IPS-18a (cell line): ENCODE measurements around the gene TMIGD1.

Experiments
- H3K27ac ChIP-seq: one replicate; pipeline ENCODE4 v1.5.1; 2013; ENCODE audit warnings: low read length
- H3K27me3 ChIP-seq: one replicate; pipeline ENCODE4 v1.6.1; 2013; ENCODE audit warnings: mild to moderate bottlenecking, low read length; ENCODE audit not compliant: control insufficient read depth, insufficient read depth
- H3K36me3 ChIP-seq: one replicate; pipeline ENCODE4 v1.6.1; 2013; ENCODE audit warnings: low read depth, low read length; ENCODE audit not compliant: control insufficient read depth
- H3K4me1 ChIP-seq: one replicate; pipeline ENCODE4 v1.6.1; 2013; ENCODE audit warnings: low read depth, low read length; ENCODE audit not compliant: control insufficient read depth
- H3K4me3 ChIP-seq: one replicate; pipeline ENCODE4 v1.5.1; 2013; ENCODE audit warnings: low read length
- H3K9ac ChIP-seq: one replicate; pipeline ENCODE4 v1.6.1; 2013; ENCODE audit warnings: mild to moderate bottlenecking, low read length, moderate library complexity
- H3K9me3 ChIP-seq: one replicate; pipeline ENCODE4 v1.6.1; 2013; ENCODE audit warnings: low read depth, low read length; ENCODE audit not compliant: control insufficient read depth

TMIGD1 gene

DNA sequence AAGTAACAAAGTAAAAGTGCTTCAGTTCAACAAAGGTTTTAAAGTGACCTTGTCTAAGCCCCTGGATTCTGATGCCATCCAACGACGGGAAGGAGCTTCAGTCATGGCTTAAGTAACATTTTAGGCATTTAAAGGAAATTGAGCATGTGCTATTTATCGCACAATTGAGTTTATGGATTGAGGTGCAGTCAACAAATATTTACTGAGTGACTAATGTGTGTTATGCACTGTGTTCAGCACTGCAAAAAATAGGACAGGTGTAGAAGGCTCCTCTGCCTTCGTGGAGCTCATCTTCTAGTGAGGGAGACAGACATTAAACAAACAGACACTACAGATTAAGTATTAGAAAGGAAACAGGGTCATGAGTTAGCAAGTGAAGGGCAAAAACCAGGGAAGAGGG is 12.5 kb downstream of the TMIGD1 start:
- H3K4me3 ChIP-seq: no peak overlapping the region
- no peaks in the 10 kb centered on the region for H3K9me3 ChIP-seq
- H3K27ac ChIP-seq: no peak overlapping the region
- H3K4me1 ChIP-seq: no peaks in the 10 kb centered on the region
- no peaks in the 10 kb centered on the region for H3K27me3 ChIP-seq
- H3K9ac ChIP-seq: no peak overlapping the region
- H3K36me3 ChIP-seq: no peaks in the 10 kb centered on the region

DNA sequence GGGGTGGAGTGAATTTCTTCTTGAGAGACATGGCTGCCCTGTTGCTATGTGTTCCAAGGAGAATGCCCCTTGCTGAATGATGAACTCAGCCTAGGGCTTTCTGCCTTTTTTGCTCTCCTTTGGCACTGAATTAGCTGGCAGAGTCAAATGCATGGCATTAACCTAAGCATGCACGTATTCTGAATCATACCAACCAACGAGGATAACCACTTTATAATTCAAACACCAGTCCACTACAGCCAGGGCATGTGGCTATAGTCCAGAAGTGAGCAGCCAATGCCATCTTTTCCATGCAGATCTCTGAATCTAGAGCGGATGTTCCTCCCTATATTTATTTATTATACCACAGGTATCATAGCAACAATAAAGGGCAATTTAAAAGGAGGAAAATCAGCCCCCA is 15.7 kb downstream of the TMIGD1 start:
- Histone ChIP-seq H3K27me3 (no peaks in the 10 kb centered on the region), H3K36me3 (no peaks in the 10 kb centered on the region), H3K9ac (no peak overlapping the region), H3K4me1 (no peaks in the 10 kb centered on the region), H3K4me3 (no peak overlapping the region), H3K27ac (no peak overlapping the region), H3K9me3 (no peaks in the 10 kb centered on the region)

DNA sequence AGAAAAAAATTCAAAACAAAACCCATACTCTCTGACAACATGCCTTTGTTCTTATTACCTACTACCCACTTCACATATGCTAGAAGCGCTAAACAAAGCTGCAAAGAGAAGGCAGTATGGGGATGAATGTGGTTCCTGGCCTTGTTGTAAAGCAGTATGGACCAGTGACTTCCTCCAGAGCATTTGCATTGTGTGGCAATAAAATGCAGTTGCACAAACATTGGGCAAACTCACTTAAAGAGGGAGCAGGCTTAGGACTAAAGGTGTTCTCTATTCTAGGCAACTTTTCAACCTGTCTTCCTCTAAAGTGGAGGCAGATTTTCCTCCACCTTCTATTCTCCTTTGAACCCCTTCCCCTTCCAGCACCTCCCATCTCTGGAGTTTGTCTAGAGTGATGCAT is 17.1 kb downstream of the TMIGD1 start:
- Histone ChIP-seq H3K27ac (no peak overlapping the region), H3K36me3 (no peaks in the 10 kb centered on the region), H3K4me3 (no peak overlapping the region), H3K9ac (no peak overlapping the region), H3K4me1 (no peaks in the 10 kb centered on the region), H3K27me3 (no peaks in the 10 kb centered on the region), H3K9me3 (no peaks in the 10 kb centered on the region)

DNA sequence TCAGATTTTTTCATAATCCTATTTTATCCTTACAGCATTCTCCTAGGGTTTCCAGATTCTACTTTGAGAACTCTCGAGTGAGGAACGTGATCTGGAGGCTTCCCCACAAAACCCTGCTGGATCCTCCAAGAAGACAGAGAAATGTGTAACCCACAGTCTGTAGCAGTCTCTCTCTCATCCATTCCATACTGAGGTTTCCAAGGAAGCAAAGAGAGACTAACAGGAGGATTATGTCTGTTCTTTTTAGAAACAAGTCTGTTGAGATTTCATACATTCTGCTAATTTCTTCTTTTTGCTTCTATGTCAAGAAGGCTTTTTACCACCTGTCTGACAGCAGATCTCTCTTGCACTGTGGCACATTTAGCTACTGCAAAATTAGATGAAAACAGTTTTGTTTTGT is 18.8 kb downstream of the TMIGD1 start:
- H3K27me3 ChIP-seq: no peaks in the 10 kb centered on the region
- no peaks in the 10 kb centered on the region for H3K9me3 ChIP-seq
- no peak overlapping the region for H3K27ac ChIP-seq
- H3K4me1 ChIP-seq: no peaks in the 10 kb centered on the region
- H3K9ac ChIP-seq: no peak overlapping the region
- no peaks in the 10 kb centered on the region for H3K36me3 ChIP-seq
- H3K4me3 ChIP-seq: no peak overlapping the region

DNA sequence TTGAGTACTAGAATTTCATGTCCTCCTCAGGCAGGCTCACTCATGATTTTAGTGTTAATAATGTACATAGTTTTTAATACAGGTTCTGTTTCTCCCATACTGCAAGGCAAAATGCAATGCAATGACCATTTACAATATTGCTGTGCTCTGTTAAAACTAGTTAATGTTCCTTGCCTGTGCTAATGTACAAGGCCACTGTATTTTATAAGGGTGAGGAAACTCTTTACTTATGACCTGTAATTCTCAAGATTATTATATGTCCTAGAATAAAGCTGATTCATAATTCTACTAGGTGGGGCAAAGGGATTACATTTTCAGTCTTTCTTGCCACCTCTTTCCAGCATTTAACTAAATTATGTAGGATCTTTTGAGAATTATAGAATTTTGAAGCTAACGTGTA is 19.4 kb downstream of the TMIGD1 start:
- Histone ChIP-seq H3K27ac (no peak overlapping the region), H3K4me3 (no peak overlapping the region)

DNA sequence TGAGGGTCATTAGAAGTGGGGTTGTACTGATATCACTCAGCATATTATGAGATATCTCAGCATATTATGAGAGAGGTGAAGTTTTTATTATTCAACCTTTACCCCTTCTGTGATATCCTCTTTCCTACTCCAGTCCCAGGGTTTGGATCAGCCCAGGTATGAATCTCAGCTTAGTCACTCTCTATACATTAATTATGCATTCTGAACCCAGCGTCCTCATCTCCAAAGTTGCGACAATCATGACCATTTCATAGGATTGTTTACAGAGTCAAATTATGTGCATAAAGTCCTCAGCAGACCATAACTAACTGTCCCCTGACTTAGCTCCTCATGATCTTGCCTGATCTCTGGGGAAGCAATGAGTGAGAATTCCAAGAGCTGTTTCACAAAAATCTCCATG is 21.6 kb downstream of the TMIGD1 start:
- H3K36me3 ChIP-seq: no peaks in the 10 kb centered on the region
- no peak overlapping the region for H3K4me3 ChIP-seq
- H3K4me1 ChIP-seq: no peaks in the 10 kb centered on the region
- no peak overlapping the region for H3K9ac ChIP-seq
- no peaks in the 10 kb centered on the region for H3K27me3 ChIP-seq
- H3K27ac ChIP-seq: no peak overlapping the region
- H3K9me3 ChIP-seq: no peaks in the 10 kb centered on the region

More for the DNA sequence above, 19.4 kb downstream of the TMIGD1 start:
- no peaks in the 10 kb centered on the region for H3K9me3 ChIP-seq
- H3K4me1 ChIP-seq: no peaks in the 10 kb centered on the region
- no peak overlapping the region for H3K9ac ChIP-seq
- H3K36me3 ChIP-seq: no peaks in the 10 kb centered on the region
- no peaks in the 10 kb centered on the region for H3K27me3 ChIP-seq

DNA sequence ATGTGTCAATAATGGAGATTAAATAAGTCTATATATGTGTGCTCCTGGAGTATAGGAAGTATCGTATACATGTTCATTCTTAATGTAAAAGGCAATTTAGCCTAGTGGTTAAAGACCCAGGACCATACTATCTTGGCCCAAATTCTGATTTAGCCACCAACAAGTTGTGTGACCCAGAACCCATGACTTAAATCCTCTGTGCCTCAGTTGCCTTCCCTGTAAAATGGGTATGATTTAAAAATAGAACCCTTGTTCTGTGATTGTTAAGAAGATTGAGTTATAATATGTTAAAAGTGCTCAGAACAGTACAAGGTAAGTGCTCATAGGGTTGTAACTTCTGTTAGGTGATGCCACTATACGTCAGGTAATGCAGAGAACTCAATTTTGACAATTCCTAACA is 23.3 kb downstream of the TMIGD1 start:
- H3K9ac ChIP-seq: no peak overlapping the region
- H3K27me3 ChIP-seq: no peaks in the 10 kb centered on the region
- H3K4me3 ChIP-seq: no peak overlapping the region
- no peaks in the 10 kb centered on the region for H3K4me1 ChIP-seq
- no peak overlapping the region for H3K27ac ChIP-seq
- no peaks in the 10 kb centered on the region for H3K9me3 ChIP-seq
- no peaks in the 10 kb centered on the region for H3K36me3 ChIP-seq

DNA sequence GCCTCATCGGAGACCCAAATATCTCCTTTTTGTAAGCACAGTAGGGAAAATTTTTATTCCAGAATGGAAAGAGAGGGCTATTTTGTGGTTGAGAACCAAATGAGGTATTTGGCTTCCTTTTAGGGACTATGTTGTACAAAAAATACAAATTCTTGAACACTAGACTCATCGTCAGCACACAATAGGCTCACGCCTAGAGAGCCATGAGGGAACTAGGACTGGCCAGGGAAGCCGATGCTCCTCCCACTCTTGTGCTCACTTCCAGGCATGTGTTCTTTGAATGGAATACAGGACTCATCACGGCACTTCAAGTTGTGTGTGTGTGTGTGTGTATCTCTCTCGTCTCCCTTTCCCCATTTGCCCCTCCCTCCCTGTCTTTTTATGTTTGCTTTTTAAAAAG is 24.3 kb downstream of the TMIGD1 start:
- no peaks in the 10 kb centered on the region for H3K36me3 ChIP-seq
- H3K9ac ChIP-seq: no peak overlapping the region
- no peaks in the 10 kb centered on the region for H3K9me3 ChIP-seq
- no peak overlapping the region for H3K4me3 ChIP-seq
- H3K27ac ChIP-seq: no peak overlapping the region
- no peaks in the 10 kb centered on the region for H3K4me1 ChIP-seq
- H3K27me3 ChIP-seq: no peaks in the 10 kb centered on the region

DNA sequence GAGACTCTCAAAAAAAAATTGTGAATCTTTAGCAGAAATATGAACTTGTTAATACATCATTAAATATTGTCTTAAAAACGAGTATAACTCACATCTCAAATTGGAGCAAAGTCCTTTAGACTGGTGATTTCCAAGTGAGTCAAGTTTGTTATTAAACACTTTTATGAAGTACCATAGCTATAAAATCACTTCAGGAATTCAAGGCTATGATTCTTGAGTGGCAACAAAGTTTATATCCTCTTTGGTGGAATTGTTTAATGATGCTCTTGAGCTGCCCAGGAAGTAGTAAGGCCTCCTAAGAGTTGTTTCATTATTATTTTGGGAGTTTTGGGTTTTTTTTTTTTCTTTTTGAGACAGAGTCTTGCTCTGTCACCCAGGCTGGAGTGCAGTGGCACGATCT is 25.5 kb downstream of the TMIGD1 start:
- H3K4me1 ChIP-seq: no peaks in the 10 kb centered on the region
- H3K27ac ChIP-seq: no peak overlapping the region
- H3K27me3 ChIP-seq: no peaks in the 10 kb centered on the region
- H3K9ac ChIP-seq: no peak overlapping the region
- H3K4me3 ChIP-seq: no peak overlapping the region
- H3K36me3 ChIP-seq: no peaks in the 10 kb centered on the region
- H3K9me3 ChIP-seq: no peaks in the 10 kb centered on the region

DNA sequence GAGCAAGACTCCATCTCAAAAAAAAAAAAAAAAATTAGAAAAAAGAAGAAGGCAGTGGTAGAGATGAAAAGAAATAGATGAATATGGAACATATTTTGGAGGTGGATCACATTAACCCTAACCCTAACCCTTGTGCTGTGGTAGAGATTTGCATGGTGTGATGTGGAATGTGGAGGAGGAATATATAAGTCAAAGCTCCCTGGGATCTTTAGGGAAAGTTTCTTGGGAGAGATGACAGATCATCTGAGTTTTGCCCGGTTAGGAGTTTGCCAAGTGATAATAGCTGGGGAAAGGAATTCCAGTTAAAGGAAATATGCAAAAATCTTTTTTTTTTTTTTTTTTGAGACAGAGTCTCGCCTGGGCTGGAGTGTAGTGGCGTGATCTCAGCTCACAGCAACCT is 29.1 kb downstream of the TMIGD1 start:
- no peak overlapping the region for H3K9ac ChIP-seq
- H3K4me1 ChIP-seq: no peaks in the 10 kb centered on the region
- no peak overlapping the region for H3K27ac ChIP-seq
- H3K36me3 ChIP-seq: no peaks in the 10 kb centered on the region
- H3K4me3 ChIP-seq: no peak overlapping the region
- no peaks in the 10 kb centered on the region for H3K9me3 ChIP-seq
- no peaks in the 10 kb centered on the region for H3K27me3 ChIP-seq

DNA sequence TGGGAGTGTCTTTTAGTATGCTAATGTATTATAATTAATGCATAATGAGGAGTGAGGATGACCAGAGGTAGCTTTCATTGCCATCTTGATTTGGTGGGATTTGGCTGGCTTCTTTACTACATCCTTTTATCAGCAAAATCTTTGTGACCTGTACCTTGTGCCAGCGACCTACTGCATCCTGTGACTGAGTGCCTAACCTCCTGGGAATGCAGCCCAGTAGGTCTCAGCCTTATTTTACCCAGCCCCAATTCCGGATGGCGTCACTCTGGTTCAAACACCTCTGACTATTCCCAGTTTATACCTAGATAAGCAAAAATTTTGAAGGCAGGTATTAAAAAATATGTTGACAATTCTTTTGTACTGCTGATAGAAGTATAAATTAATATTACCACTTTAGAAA is 31.6 kb downstream of the TMIGD1 start:
- Histone ChIP-seq H3K4me3 (no peak overlapping the region), H3K27ac (no peak overlapping the region), H3K4me1 (no peaks in the 10 kb centered on the region), H3K27me3 (no peaks in the 10 kb centered on the region), H3K9ac (no peak overlapping the region), H3K36me3 (no peaks in the 10 kb centered on the region), H3K9me3 (no peaks in the 10 kb centered on the region)

DNA sequence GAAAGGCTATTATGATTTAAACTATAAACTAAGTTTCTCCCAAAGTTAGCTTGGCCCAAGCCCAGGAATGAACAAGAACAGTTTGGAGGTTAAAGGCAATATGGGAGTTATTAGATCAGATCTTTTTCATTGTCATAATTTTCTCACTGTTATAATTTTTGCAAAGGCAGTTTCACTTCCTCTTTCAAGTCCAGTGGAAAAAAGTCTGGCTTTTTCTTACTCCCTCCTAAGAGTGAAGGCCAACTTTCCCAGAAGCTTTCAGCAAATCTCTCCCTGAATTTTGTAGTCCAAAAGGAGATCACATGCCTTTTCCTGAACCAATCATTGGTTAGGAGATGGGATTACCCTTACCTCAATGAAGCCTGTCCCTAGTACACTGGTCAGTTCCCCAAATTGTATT is 33.0 kb downstream of the TMIGD1 start:
- H3K4me1 ChIP-seq: no peaks in the 10 kb centered on the region
- H3K9ac ChIP-seq: no peak overlapping the region
- H3K27ac ChIP-seq: no peak overlapping the region
- no peaks in the 10 kb centered on the region for H3K36me3 ChIP-seq
- no peaks in the 10 kb centered on the region for H3K9me3 ChIP-seq
- no peak overlapping the region for H3K4me3 ChIP-seq
- no peaks in the 10 kb centered on the region for H3K27me3 ChIP-seq

DNA sequence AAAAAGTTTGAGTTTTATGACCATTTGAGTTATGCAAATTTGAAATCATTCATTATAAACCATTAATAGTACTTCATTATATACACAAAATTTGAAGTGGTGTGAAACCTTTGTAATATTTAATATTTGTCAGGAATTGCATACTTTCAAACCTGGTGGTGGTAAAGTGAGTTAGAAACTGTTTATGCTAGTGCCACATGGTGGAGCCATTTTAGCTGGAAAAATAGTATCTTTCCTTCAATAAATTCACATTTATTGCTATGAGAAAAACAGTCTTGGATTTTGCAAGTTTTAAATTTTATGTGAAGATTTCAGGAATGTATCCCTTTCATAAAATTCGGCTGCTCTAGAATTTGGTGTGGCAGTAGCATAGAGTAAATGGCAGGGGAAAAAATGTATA is 34.9 kb downstream of the TMIGD1 start:
- H3K9ac ChIP-seq: no peak overlapping the region
- no peak overlapping the region for H3K4me3 ChIP-seq
- peaks cover under 1% of the 10 kb centered on the region for H3K27me3 ChIP-seq
- no peaks in the 10 kb centered on the region for H3K4me1 ChIP-seq
- no peak overlapping the region for H3K27ac ChIP-seq
- no peaks in the 10 kb centered on the region for H3K9me3 ChIP-seq
- no peaks in the 10 kb centered on the region for H3K36me3 ChIP-seq
